Trophoblast cell (in vitro differentiated cells and primary cell): ENCODE data around the gene RGS5.

Experiments used
- DNase-seq, 2 donors: peaks; one replicate each; pipeline ENCODE4 v3.0.0-alpha.2; 2016
- H2AFZ ChIP-seq: 2 replicates; pipeline ENCODE4 v1.6.1; 2013; ENCODE audit warnings: low read length, moderate library complexity, mild to moderate bottlenecking; ENCODE audit not compliant: insufficient read depth, poor library complexity
- H2AK5ac ChIP-seq: 2 replicates; pipeline ENCODE4 v1.6.1; 2013; ENCODE audit warnings: mild to moderate bottlenecking, low read length
- H2BK120ac ChIP-seq: 2 replicates; pipeline ENCODE4 v1.6.1; 2013; ENCODE audit warnings: low read length, mild to moderate bottlenecking, moderate library complexity; ENCODE audit not compliant: insufficient read depth, poor library complexity
- H2BK12ac ChIP-seq: 2 replicates; pipeline ENCODE4 v1.6.1; 2013; ENCODE audit warnings: mild to moderate bottlenecking, low read length, moderate library complexity
- H2BK5ac ChIP-seq: 2 replicates; pipeline ENCODE4 v1.6.1; 2013; ENCODE audit warnings: low read length, low read depth, moderate library complexity, mild to moderate bottlenecking; ENCODE audit not compliant: poor library complexity
- H3K14ac ChIP-seq: 2 replicates; pipeline ENCODE4 v1.6.1; 2013; ENCODE audit warnings: mild to moderate bottlenecking, low read length
- H3K18ac ChIP-seq: 2 replicates; pipeline ENCODE4 v1.6.1; 2013; ENCODE audit warnings: mild to moderate bottlenecking, low read length
- H3K23ac ChIP-seq: 2 replicates; pipeline ENCODE4 v1.6.1; 2013; ENCODE audit warnings: low read length
- H3K27ac ChIP-seq: 2 replicates; pipeline ENCODE4 v1.5.1; 2013; ENCODE audit warnings: low read depth, mild to moderate bottlenecking, inconsistent platforms, low read length, moderate library complexity
- H3K27me3 ChIP-seq: 2 replicates; pipeline ENCODE4 v1.6.1; 2013; ENCODE audit warnings: inconsistent platforms, mild to moderate bottlenecking, low read length, moderate library complexity; ENCODE audit not compliant: insufficient read depth
- H3K36me3 ChIP-seq, 2 experiments: 1 replicate in 1 of 2; 2 replicates in 1 of 2; pipeline ENCODE4 v1.6.1; 2013; ENCODE audit warnings: low read length in 2 of 2, mild to moderate bottlenecking in 2 of 2, moderate library complexity in 1 of 2; ENCODE audit not compliant: insufficient read depth in 2 of 2, control insufficient read depth in 1 of 2
- H3K4ac ChIP-seq: 2 replicates; pipeline ENCODE4 v1.6.1; 2013; ENCODE audit warnings: low read depth, mild to moderate bottlenecking, low read length, moderate library complexity
- H3K4me1 ChIP-seq, 2 experiments: 1 replicate in 1 of 2; 2 replicates in 1 of 2; pipeline ENCODE4 v1.6.1; 2013; ENCODE audit warnings: low read length in 2 of 2, mild to moderate bottlenecking in 2 of 2, moderate library complexity in 1 of 2; ENCODE audit not compliant: insufficient read depth in 2 of 2, control insufficient read depth in 1 of 2
- H3K4me2 ChIP-seq: 2 replicates; pipeline ENCODE4 v1.6.1; 2013; ENCODE audit warnings: inconsistent platforms, mild to moderate bottlenecking, low read length, moderate library complexity
- H3K4me3 ChIP-seq: 2 replicates; pipeline ENCODE4 v1.5.1; 2013; ENCODE audit warnings: mild to moderate bottlenecking, low read depth, low read length, inconsistent platforms
- H3K79me1 ChIP-seq: one replicate; pipeline ENCODE4 v1.6.1; 2013; ENCODE audit warnings: low read length
- H3K79me2 ChIP-seq: 2 replicates; pipeline ENCODE4 v1.6.1; 2013; ENCODE audit warnings: low read length, mild to moderate bottlenecking; ENCODE audit not compliant: control insufficient read depth, insufficient read depth, poor library complexity
- H3K9ac ChIP-seq: 2 replicates; pipeline ENCODE4 v1.6.1; 2013; ENCODE audit warnings: mild to moderate bottlenecking, low read length
- H3K9me3 ChIP-seq: 2 replicates; pipeline ENCODE4 v1.6.1; 2013; ENCODE audit warnings: low read depth, mild to moderate bottlenecking, control low read depth, inconsistent platforms, low read length; ENCODE audit not compliant: insufficient read depth
- H4K12ac ChIP-seq: 2 replicates; pipeline ENCODE4 v1.6.1; 2013; ENCODE audit warnings: low read depth, mild to moderate bottlenecking, low read length, moderate library complexity
- H4K8ac ChIP-seq: 2 replicates; pipeline ENCODE4 v1.6.1; 2013; ENCODE audit warnings: low read depth, mild to moderate bottlenecking, low read length, moderate library complexity
- H4K91ac ChIP-seq: one replicate; pipeline ENCODE4 v1.6.1; 2013; ENCODE audit warnings: low read depth, mild to moderate bottlenecking, low read length, moderate library complexity
- WGBS: extraction: QIAGEN DNeasy Blood & Tissue Kit; methylation state at CpG from one replicate; pipeline ENCODE4 v1.1.7; 2013; ENCODE audit warnings: missing lambda C conversion rate; ENCODE audit not compliant: insufficient read length, insufficient coverage; ENCODE audit errors: extremely low coverage; 5-methylcytosine and 5-hydroxymethylcytosine counted together

Gene RGS5

GRCh38 chr1:163106364-163106987 lies 96.2 kb downstream of the RGS5 start:
- H3K36me3 ChIP-seq, result no peaks in the 10 kb centered on the region
- H3K9ac ChIP-seq, result no peak overlapping the region
- H3K14ac ChIP-seq, result no peak overlapping the region
- no peaks in the 10 kb centered on the region for H3K27me3 ChIP-seq
- H4K91ac ChIP-seq, result no peak overlapping the region
- H2AK5ac ChIP-seq, result no peak overlapping the region
- no peaks in the 10 kb centered on the region for H3K79me2 ChIP-seq
- no peak overlapping the region for H2BK5ac ChIP-seq
- H3K23ac ChIP-seq, result no peak overlapping the region
- H2AFZ ChIP-seq, result no peak overlapping the region
- peaks cover 2% of the 10 kb centered on the region for H3K9me3 ChIP-seq
- H3K18ac ChIP-seq, result no peak overlapping the region
- no peak overlapping the region for H3K4ac ChIP-seq
- no peak overlapping the region for H2BK120ac ChIP-seq
- no peaks in the 10 kb centered on the region for H3K79me1 ChIP-seq
- no peak overlapping the region for H3K4me3 ChIP-seq
- no peak overlapping the region for H4K12ac ChIP-seq
- no peak overlapping the region for H4K8ac ChIP-seq
- no peak overlapping the region for H3K4me2 ChIP-seq
- no peak overlapping the region for H3K27ac ChIP-seq
- no peaks in the 10 kb centered on the region for H3K4me1 ChIP-seq
- no peak overlapping the region for H2BK12ac ChIP-seq
- no peak for DNase-seq
- WGBS, result no CpG with 5 or more reads among the region's 2 CpGs

DNA sequence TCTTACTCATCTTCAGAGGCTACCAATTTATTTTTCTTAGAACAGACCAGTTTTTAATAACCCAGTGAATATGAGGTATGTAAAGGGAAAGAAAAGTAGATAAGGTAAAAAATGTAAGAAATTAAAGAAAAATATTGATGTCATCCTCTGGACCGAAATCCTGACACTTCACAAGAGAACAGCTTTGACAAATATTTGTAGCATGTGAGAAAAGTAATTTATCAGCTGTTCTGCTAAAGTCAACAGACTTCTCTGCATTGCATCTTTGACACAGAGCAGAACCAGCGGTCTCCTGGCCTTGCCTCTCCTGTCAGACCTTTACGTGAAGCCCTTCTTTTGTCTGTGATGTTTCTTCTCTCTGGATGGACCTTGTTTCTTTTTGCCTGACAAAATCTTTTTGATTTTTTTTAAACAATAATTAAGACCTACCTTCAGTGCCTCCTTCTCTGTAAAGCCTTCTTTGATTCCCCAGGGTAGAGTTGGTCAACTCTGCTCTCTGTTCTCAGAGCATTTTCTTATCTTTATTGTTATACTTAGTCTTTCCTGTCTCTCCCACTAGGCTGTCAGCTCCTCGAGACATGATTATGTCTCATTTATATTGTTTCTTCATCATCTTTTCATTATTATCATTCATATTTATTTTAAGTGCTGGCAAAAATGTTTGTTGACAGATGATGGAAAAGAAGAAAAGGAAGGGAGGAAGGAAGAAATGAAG lies 98.2 kb downstream of the RGS5 start:
- no peak overlapping the region for H4K8ac ChIP-seq
- H2AFZ ChIP-seq, result no peak overlapping the region
- H3K79me1 ChIP-seq, result no peaks in the 10 kb centered on the region
- peak in 1 of 2 donors; percentile 1 for DNase-seq
- H2BK120ac ChIP-seq, result no peak overlapping the region
- no peak overlapping the region for H3K4me2 ChIP-seq
- no peaks in the 10 kb centered on the region for H3K36me3 ChIP-seq
- H3K79me2 ChIP-seq, result no peaks in the 10 kb centered on the region
- no peak overlapping the region for H4K12ac ChIP-seq
- H3K23ac ChIP-seq, result no peak overlapping the region
- H4K91ac ChIP-seq, result no peak overlapping the region
- no peak overlapping the region for H3K14ac ChIP-seq
- no peak overlapping the region for H2BK12ac ChIP-seq
- no peak overlapping the region for H3K4me3 ChIP-seq
- H3K27ac ChIP-seq, result no peak overlapping the region
- H3K4me1 ChIP-seq, result no peaks in the 10 kb centered on the region
- H3K18ac ChIP-seq, result no peak overlapping the region
- H3K9me3 ChIP-seq, result peaks cover under 1% of the 10 kb centered on the region
- no peak overlapping the region for H2AK5ac ChIP-seq
- H3K4ac ChIP-seq, result no peak overlapping the region
- no peaks in the 10 kb centered on the region for H3K27me3 ChIP-seq
- no CpG with 5 or more reads among the region's 4 CpGs for WGBS
- H2BK5ac ChIP-seq, result no peak overlapping the region
- H3K9ac ChIP-seq, result no peak overlapping the region

DNA sequence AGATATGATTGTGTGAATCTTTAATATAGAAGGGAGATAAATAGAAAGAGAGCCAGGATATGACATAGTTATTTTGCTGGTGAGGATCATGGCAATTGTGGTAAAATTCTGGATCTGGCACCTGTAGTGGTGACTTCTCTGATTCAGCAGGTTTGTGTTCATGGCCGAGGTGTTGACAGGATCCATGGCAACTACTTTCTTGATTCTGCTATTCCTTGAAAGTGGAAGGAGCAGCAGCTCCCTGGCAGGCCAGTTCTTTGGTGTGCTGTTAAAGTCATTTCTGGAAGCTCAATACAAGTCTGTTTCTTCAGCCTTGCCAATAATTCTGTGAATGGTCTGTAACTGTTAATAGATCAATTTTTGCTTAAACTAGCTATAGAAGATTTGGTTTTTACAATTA lies 100.1 kb downstream of the RGS5 start:
- Histone ChIP-seq H4K8ac (no peak overlapping the region), H3K4me2 (no peak overlapping the region), H3K14ac (no peak overlapping the region), H2BK120ac (no peak overlapping the region), H4K12ac (no peak overlapping the region), H3K9me3 (no peaks in the 10 kb centered on the region), H3K9ac (no peak overlapping the region), H3K27ac (no peak overlapping the region), H3K27me3 (no peaks in the 10 kb centered on the region), H2AK5ac (no peak overlapping the region), H3K4ac (no peak overlapping the region), H3K4me1 (no peaks in the 10 kb centered on the region), H3K4me3 (no peak overlapping the region), H2BK5ac (no peak overlapping the region), H3K23ac (no peak overlapping the region), H2AFZ (no peak overlapping the region), H3K79me1 (no peaks in the 10 kb centered on the region), H4K91ac (no peak overlapping the region), H2BK12ac (no peak overlapping the region), H3K79me2 (no peaks in the 10 kb centered on the region), H3K18ac (no peak overlapping the region), H3K36me3 (no peaks in the 10 kb centered on the region)
- no peak for DNase-seq
- no CpG with 5 or more reads among the region's 1 CpG for WGBS

GRCh38 chr1:163095213-163095612 lies 107.5 kb downstream of the RGS5 start:
- Histone ChIP-seq H2BK120ac (no peak overlapping the region), H3K4me1 (no peaks in the 10 kb centered on the region), H4K91ac (no peak overlapping the region), H3K79me1 (no peaks in the 10 kb centered on the region), H4K8ac (no peak overlapping the region), H3K14ac (no peak overlapping the region), H3K36me3 (no peaks in the 10 kb centered on the region), H3K27ac (no peak overlapping the region), H3K4me2 (no peak overlapping the region), H3K27me3 (no peaks in the 10 kb centered on the region), H3K4me3 (no peak overlapping the region), H2AK5ac (no peak overlapping the region), H3K9me3 (no peaks in the 10 kb centered on the region), H2AFZ (no peak overlapping the region), H4K12ac (no peak overlapping the region), H3K23ac (no peak overlapping the region), H3K4ac (no peak overlapping the region), H3K18ac (no peak overlapping the region), H2BK12ac (no peak overlapping the region), H2BK5ac (no peak overlapping the region), H3K79me2 (no peaks in the 10 kb centered on the region), H3K9ac (no peak overlapping the region)
- no peak for DNase-seq
- no CpG with 5 or more reads among the region's 1 CpG for WGBS
